HG02973 (cell line): ENCODE measurements around the gene CARD11.

Experiments
- ATAC-seq: cut with Tn5 transposase; IDR thresholded peaks from one replicate; pipeline ENCODE4 v1.9.1; 2021; ENCODE audit warnings: moderate library complexity; ENCODE audit not compliant: unreplicated experiment

Gene CARD11

DNA sequence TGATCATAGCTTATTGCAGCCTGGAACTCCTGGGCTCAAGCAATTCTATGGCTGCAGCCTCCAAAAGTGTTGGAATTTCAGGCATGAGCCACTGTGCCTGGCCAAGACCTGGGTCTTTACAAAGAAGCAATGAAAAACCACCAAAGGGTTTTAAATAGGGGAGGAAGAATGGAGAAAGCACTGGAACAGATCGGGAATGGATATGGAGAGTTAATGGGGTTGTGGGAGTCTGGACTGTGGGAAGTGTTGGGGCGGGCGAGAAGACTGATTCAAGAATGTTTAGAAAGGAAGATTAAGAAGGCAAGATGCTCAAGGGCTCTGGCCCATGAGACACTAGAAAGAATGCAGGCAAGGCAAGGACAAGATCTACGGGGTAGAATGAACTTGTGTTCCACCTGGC is 98.5 kb downstream of the CARD11 start:
- ATAC-seq: no peak

DNA sequence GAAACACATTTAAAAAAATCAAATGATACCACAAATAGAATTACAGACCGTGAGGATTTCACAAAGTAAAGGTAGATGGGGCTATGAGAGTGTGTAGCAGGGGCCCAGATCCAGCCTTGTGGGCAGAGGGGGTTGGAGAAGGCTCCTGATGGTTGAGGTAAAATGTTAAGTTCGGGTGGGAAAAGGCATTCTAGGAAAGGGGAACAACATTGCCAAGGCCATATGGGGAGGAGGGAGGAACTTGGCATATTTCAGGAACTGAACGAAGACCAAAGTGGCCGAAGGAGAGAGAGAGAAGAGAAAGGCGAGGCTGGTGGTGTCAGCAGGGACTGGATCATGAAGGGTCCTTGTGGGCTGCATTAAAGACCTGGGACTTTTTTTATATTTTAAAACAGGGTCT is 98.9 kb downstream of the CARD11 start:
- no peak for ATAC-seq

DNA sequence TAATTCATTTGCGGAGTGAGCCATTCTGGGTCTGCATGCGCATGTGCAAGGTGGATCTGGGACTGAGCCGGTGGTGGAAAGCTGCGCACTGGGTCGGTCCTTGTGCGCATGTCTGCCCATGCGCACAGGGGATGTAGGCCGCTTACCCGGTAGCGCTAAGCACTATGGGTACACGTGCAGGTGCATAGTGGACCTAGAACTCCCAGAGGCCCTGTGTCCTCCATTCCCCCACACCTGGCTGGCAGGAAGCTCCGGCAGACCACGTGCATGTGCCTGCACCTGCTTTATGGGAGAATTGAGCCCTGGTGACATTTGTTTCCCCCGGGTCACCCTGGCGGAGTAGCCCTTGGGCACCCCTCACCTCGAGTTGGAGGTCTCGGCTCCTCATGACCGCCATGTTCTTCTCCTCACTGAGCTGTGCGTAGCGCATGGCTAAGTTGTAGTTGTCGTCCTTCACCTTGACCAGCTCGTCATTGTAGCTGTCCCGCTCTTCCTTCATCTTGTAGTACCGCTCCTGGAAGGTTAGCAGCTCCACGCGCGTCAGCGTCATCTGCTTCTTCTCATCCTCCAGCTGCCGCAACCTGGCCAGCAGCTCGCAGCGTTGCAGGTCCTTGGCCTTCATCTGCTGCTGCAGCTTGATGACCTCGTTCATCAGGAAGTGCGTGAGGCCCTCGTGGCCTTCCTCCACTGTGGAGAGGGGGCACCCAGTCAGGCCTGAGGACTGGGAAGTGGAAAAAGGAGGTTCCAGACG is 99.6 kb downstream of the CARD11 start:
- ATAC-seq: no peak

- no peak for ATAC-seq
These were observed 102.3 kb downstream of the CARD11 start for GRCh38 chr7:2941216-2941859.

GRCh38 chr7:2940466-2940865 is 103.2 kb downstream of the CARD11 start:
- ATAC-seq: no peak

- ATAC-seq: no peak
These were observed 104.3 kb downstream of the CARD11 start for GRCh38 chr7:2939193-2939885.

DNA sequence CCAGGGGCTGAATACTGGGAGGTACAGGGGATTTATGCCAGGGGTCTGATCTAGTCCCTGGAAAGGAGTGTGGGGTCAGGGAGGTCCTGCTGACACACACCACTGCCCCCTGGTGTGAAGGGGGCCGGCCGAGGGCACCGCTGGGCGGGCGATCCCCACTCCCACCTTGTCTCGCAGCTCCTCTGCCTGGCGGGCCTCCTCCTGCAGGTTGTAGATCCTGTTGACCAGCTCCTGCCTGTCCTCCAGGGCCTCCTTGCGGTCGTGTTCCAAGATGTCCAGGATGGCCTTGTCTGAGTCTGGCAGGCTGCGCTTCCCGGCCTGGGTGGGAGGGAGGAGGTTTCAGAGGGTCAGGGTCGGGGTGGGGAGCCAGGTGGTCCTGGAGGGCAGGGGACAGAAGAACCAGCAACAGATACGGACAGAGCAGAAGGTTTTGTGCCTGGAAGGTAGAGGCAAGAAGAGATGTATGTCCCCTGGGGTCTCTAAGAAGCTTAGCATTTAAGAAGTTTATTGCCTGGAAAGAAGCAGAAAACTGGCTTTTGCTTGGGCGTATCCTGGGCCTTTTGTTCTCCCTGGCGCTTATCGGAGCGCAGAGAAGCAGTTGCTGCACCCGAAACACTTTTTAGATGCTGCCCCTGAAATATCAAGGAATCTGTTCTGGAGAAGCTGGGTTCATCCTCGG is 105.0 kb downstream of the CARD11 start:
- no peak for ATAC-seq

- no peak for ATAC-seq
These were observed 105.8 kb downstream of the CARD11 start for GRCh38 chr7:2937701-2938513.

DNA sequence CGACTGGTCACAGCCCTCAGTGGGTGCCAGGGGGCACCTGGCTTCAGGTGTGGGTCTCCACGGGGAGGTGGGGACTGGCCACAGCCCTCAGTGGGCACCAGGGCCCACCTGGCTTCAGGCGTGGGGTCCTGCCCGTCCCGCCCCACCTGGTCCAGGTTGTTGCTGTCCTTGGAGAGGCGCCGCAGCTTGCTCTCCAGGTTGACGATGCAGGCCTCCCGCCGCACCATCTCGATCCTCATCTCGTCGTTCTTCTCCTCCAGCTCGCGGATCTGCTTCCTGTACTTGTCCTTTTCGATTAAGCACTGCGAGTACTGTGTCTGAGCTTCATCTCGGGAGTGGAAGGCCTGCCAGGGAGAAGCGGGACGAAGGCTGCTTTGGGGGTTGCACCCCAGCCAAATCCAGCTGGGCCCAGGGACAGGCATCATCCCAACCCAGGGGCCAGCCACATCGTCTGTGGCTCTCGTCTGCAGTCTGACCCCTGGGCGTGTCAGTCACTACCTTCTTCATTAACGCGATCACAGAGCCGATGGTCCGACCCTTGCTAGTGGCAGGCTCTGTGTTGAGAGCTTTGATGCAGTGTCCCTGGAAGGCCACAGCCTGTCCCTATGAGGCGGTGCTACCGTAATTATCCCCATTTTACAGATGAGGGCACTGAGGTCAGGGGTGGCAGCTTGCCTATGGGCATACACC is 106.6 kb downstream of the CARD11 start:
- ATAC-seq: no peak

DNA sequence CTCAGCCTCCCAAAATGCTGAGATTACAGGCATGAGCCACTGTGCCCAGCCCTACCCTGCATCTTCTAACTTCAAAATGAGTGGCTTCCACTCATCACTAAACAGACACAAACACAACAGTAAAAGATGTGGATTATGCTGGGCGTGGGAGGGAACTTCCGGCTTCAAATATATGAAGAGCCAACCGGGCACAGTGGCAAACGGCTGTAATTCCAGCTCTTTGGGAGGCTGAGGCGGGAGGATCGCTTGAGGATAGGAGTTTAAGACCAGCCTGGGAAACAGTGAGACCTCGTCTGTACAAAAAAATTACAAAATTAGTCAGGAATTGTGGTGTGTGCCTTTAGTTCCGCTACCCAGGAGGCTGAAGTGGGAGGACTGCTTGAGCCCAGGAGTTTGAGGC is 107.4 kb downstream of the CARD11 start:
- ATAC-seq: no peak

GRCh38 chr7:2934984-2935740 is 108.5 kb downstream of the CARD11 start:
- ATAC-seq: no peak

- ATAC-seq: no peak
These were observed 109.4 kb downstream of the CARD11 start for GRCh38 chr7:2934211-2934731.

DNA sequence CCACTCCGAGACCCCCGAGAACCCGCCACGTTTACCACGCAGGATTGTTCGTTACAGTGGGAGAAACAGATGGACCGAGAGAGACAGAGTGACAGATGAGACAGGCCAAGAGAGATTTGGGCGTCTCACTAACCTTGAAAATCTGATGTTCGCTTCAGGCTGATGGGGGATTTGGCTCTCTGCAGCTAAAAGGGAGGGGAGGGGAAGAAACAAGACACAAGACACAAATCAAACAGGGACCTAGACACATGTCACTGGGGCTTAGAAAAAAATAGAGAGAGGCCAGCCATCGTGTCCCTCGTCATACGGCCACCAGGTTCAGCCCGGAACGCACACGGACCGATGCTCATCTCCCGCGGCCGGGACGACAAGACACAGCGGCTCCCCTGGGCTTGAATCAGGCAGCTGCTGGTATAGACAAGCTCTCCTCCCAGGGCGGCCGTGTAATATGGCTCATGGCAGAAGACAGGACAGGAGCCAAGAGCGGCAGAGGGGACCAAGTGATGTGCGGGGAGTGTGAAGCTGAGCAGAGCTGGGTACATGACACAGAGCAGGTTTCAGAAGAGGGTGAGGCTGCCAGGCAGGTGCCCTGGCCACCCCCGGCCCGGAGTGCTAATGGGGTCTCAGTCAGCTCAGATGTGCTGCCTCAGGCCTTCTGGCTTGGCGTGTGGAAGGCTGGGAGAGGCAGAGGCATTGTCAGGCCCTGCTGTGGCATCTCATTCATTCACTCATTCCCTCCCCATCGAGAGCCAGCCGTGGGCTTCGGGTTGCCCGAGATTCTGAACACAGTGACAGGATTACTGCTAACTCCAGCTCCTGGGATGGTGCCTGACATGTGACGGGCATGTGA is 111.0 kb downstream of the CARD11 start:
- no peak for ATAC-seq

DNA sequence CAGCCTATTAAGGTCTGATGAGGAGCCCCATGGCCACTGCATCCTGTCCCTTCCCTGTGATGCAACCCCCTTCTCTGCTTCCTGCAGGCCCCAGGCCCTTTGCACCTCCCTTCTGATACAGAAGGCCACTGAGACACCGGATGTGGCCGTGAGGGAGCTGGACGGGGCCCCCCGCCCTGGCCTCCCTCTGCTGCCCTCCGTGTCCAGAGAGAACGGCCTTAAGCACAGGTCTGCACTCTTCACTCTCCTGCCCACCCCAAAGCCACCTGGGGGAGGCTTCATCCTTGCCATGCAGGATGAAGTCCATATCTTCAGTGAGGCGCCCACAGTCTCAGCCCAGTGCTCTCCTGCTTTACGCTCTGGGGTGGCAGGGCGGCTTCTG is 112.6 kb downstream of the CARD11 start:
- no peak for ATAC-seq

DNA sequence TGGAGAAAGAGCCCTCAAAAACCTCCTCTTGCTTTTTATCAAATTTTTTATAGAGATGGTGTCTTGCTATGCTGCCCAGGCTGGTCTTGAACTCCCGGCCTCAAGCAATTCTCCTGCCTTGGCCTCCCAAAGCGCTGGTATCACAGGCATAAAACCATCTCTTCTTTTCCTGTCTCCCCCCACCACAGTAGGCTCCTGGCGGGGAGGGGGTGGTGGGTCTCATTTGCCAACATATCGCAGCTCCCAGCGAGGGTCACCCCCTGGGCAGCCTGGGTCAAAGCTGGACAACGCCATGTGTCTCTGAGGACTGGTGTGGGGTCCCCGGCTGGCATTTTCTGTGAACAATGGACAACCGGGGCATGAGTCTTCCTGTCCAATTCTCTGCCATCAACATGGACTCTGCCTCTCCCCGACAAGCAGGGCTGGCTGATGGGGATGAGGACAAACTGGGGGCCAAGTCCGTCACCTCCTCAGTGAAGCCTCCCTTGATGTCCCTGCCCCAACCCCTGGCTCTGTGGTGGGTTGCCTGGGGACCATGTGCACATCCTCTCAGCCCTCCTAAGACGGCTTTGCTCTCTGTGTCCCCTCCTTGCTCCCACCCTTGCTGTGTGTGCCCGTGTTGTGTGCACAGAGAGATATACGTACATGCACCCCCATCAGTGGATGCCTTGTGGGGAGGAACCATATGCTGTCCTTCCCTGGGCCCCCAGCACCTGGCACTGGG is 113.2 kb downstream of the CARD11 start:
- ATAC-seq: no peak

DNA sequence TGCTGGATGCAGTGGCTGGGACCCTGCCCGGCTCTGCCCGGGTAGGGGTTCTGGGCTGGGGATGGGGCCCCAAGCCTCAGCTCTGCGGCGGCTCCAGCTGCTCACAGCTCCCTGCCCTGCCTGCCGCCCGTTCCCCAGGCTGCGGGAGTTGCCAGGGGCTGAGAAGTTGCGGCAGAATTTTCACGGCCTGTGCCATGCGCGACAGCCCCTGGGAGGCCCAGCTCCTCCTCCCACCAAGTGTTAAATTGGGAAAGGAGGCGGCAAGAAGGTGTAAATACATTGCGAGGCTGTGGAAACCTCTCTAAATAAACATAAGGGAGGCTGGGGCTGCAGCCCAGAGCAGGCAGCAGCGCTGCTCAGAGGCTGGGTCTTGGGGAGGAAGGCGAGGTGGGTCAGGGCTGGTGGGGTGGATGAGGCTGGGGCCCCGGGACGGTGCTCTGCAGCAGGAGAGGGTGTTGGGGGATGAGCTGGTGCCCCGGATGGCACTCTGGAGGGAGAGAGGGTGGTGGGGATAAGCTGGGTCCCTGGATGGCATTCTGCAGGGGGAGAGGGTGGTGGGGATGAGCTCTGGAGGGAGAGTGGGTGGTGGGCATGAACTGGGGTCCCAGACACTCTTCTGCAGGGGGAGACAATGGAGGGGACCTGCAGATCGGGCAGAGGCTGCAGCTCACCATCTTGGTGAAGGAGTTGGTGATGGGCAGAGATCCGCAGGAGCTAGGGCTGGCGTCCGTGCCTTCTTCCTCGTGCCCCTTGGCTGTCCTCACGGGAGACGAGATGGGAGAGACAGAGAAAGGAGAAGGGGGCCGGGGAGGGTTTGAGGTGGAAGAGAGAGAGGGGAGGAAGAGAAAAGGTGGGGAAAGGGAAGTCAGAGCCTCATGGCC is 114.1 kb downstream of the CARD11 start:
- no peak for ATAC-seq
